Parathyroid adenoma (tissue), 2 donors: ENCODE data around the gene TRAF3IP3.

Experiments
- H2AFZ ChIP-seq: fragments of 300-600 bp; sonication (generic); one replicate; pipeline ENCODE4 v1.7.0; 2017; ENCODE audit warnings: antibody characterized with exemption, mild to moderate bottlenecking
- H3K27ac ChIP-seq: fragments of 300-600 bp; sonication (generic); one replicate; pipeline ENCODE4 v1.7.0; 2017
- H3K27me3 ChIP-seq: fragments of 300-600 bp; sonication (generic); one replicate; pipeline ENCODE4 v1.7.0; 2017; ENCODE audit warnings: low read length; ENCODE audit not compliant: control insufficient read depth, insufficient read depth
- H3K36me3 ChIP-seq: fragments of 300-600 bp; sonication (generic); one replicate; pipeline ENCODE4 v1.7.0; 2017; ENCODE audit warnings: low read length; ENCODE audit not compliant: control insufficient read depth, insufficient read depth
- H3K4me1 ChIP-seq: fragments of 300-600 bp; sonication (generic); one replicate; pipeline ENCODE4 v1.7.0; 2017; ENCODE audit warnings: control low read depth
- H3K4me2 ChIP-seq: fragments of 300-600 bp; sonication (generic); one replicate; pipeline ENCODE4 v1.7.0; 2017; ENCODE audit warnings: low read length
- H3K4me3 ChIP-seq: fragments of 300-600 bp; sonication (generic); one replicate; pipeline ENCODE4 v1.7.0; 2017; ENCODE audit warnings: low read depth, low read length
- H3K79me2 ChIP-seq: fragments of 300-600 bp; sonication (generic); one replicate; pipeline ENCODE4 v1.7.0; 2017; ENCODE audit warnings: control low read depth
- H3K9ac ChIP-seq: fragments of 300-600 bp; sonication (generic); one replicate; pipeline ENCODE4 v1.7.0; 2017; ENCODE audit warnings: mild to moderate bottlenecking
- H3K9me3 ChIP-seq: fragments of 300-600 bp; sonication (generic); one replicate; pipeline ENCODE4 v1.7.0; 2017; ENCODE audit warnings: low read length; ENCODE audit not compliant: control insufficient read depth
- CTCF ChIP-seq: fragments of 300-600 bp; sonication (generic); IDR thresholded peaks from one replicate; pipeline ENCODE4 v1.7.0; 2017; ENCODE audit warnings: antibody characterized with exemption, mild to moderate bottlenecking
- donor health status: primary hyperparathyroidism.

The TRAF3IP3 gene

DNA sequence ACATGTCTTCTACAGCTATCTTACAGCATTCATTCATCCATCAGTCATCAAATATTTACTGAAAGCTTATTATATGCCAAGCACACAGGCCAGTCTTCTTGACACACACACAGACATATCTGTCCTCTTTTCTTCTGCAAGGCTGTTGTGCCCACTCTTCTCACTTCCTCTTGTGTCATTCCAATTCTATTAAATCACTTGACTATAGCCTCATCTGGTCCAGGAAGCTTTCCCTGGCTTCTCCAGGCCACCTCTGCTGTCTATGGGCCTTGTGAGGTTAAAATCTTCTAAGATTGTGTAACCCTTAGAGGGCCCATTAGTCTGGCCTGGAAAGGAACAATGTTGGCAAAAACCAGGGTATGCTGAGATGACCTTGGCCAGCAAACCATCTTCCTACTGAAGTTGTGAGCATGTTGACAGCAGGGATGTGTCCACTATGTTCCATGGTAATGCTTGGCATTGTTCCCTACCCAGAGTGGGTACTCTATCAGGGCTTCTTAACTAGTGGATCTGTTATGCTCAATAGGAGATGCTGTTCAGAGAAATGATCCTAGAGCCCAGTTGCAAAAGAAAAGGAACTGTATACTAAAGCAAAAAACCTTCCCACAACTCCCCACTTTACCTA lies 5.3 kb downstream of the TRAF3IP3 start:
- Histone ChIP-seq H3K4me2 (no peak overlapping the region), H3K79me2 (no peaks in the 10 kb centered on the region), H3K27me3 (no peaks in the 10 kb centered on the region), H3K9ac (no peak overlapping the region), H3K9me3 (no peaks in the 10 kb centered on the region), H2AFZ (no peak overlapping the region), H3K36me3 (no peaks in the 10 kb centered on the region), H3K27ac (no peak overlapping the region), H3K4me1 (no peaks in the 10 kb centered on the region), H3K4me3 (no peak overlapping the region)
- no peak for TF ChIP-seq CTCF

GRCh38 chr1:209766051-209766450 lies 10.2 kb downstream of the TRAF3IP3 start:
- no peaks in the 10 kb centered on the region for H3K27me3 ChIP-seq
- TF ChIP-seq CTCF, result no peak
- H3K36me3 ChIP-seq, result no peaks in the 10 kb centered on the region
- no peak overlapping the region for H3K4me2 ChIP-seq
- H3K4me3 ChIP-seq, result no peak overlapping the region
- H3K9me3 ChIP-seq, result no peaks in the 10 kb centered on the region
- no peak overlapping the region for H3K9ac ChIP-seq
- H3K79me2 ChIP-seq, result no peaks in the 10 kb centered on the region
- no peaks in the 10 kb centered on the region for H3K4me1 ChIP-seq
- H3K27ac ChIP-seq, result no peak overlapping the region
- H2AFZ ChIP-seq, result no peak overlapping the region

DNA sequence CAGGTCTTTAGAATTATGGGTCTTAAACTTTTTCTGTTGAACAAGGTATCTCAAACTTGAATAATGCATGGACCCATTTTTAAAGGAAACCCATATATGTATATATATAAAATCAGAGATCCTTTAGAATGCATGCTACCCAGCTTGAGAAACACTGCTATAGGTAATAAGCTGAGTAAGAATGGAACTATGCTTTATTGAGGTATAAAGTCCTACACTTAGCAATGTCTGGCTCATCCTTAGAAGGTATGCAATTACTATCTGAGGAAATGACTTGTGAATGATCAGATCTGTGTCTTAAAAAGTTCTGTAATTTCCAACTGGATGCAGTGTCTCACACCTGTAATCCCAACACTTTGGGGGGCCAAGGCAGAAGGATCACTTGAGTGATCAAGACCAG lies 11.2 kb downstream of the TRAF3IP3 start:
- Histone ChIP-seq H2AFZ (no peak overlapping the region), H3K9me3 (no peaks in the 10 kb centered on the region), H3K4me2 (no peak overlapping the region), H3K27me3 (no peaks in the 10 kb centered on the region), H3K4me3 (no peak overlapping the region), H3K36me3 (no peaks in the 10 kb centered on the region), H3K4me1 (no peaks in the 10 kb centered on the region), H3K79me2 (no peaks in the 10 kb centered on the region), H3K27ac (no peak overlapping the region), H3K9ac (no peak overlapping the region)
- TF ChIP-seq CTCF, result no peak

DNA sequence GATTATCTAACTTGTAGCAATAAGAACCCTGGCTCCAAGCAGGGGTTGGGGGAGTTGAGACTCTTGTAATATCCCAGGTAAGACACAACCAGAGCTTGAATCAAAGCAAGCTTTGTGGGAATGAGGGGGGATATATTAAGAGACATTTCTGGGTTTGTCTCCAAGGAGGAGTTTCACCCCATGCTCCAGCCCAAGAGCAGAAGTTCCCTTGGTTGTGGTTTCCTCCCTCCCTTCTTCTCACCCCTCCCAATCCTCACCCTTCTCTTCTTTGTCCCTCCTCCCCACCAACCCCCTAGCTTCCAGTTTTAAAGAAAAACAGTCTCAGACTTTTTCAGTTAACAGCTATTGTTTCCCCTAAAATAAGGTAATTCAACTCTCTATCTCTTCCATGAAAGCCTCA lies 11.9 kb downstream of the TRAF3IP3 start:
- TF ChIP-seq CTCF, result no peak
- H3K4me1 ChIP-seq, result no peaks in the 10 kb centered on the region
- no peak overlapping the region for H2AFZ ChIP-seq
- no peak overlapping the region for H3K4me2 ChIP-seq
- H3K27ac ChIP-seq, result no peak overlapping the region
- no peak overlapping the region for H3K4me3 ChIP-seq
- no peaks in the 10 kb centered on the region for H3K9me3 ChIP-seq
- no peaks in the 10 kb centered on the region for H3K36me3 ChIP-seq
- no peak overlapping the region for H3K9ac ChIP-seq
- H3K27me3 ChIP-seq, result no peaks in the 10 kb centered on the region
- H3K79me2 ChIP-seq, result no peaks in the 10 kb centered on the region

DNA sequence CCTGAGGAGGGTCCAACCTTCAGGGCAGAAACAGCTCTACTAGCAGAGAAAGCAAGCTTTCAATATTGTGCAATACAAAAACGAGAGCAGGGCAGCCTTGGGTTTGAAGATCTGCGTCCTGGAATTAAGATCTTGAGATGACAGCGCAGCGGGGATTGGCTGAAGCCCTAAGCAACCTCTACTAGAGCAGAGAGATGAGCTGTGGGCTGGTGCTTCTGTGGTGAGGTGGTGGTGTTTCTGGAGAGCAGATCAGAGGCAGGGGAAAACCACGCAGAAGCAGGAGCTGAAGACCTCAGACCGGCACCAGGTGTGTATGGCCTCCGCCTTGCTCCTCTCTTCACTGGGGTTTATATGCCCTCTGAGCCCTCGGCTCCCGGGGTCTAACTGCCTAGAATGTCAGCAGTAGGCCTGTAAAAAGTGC lies 12.5 kb downstream of the TRAF3IP3 start:
- H3K4me3 ChIP-seq, result no peak overlapping the region
- no peak for TF ChIP-seq CTCF
- H3K27ac ChIP-seq, result no peak overlapping the region
- no peak overlapping the region for H3K9ac ChIP-seq
- H3K9me3 ChIP-seq, result no peaks in the 10 kb centered on the region
- H2AFZ ChIP-seq, result no peak overlapping the region
- H3K4me2 ChIP-seq, result no peak overlapping the region
- no peaks in the 10 kb centered on the region for H3K79me2 ChIP-seq
- H3K27me3 ChIP-seq, result no peaks in the 10 kb centered on the region
- H3K4me1 ChIP-seq, result no peaks in the 10 kb centered on the region
- H3K36me3 ChIP-seq, result no peaks in the 10 kb centered on the region
